CD8-positive, alpha-beta memory T cell (primary cell): ENCODE results near the gene CFAP47. TPM values are rescaled to one million over a fixed set of nuclear protein-coding genes. Genes with fewer than 3 reads are reported as not detected.
"Not testable (repeated sequence)": the region's sequence is repeated elsewhere in the genome, so short reads cannot be mapped to it uniquely, and the experiment has no call there.

Experiments used
- CTCF ChIA-PET: fragments of 350-600 bp; sonication (Branson Sonifier 250); formaldehyde crosslinking; loops from one replicate; lab custom pipeline; 2021; ENCODE audit warnings: antibody characterized with exemption; lab: Charles Lee
- POLR2A ChIA-PET: fragments of 350-600 bp; sonication (Branson Sonifier 250); formaldehyde crosslinking; loops from one replicate; lab custom pipeline; 2021; ENCODE audit warnings: antibody characterized with exemption; lab: Charles Lee
- DNase-seq, 5 donors: peaks; one replicate each; pipeline versions ENCODE4 v3.0.0 to v3.0.0-alpha.2; 2020 to 2022; ENCODE audit warnings: mixed read lengths in 1 of 5
- H3K27ac ChIP-seq: one replicate; pipeline ENCODE4 v1.7.0; 2013; ENCODE audit warnings: low read depth, mild to moderate bottlenecking, low read length, moderate library complexity
- H3K27me3 ChIP-seq: 2 replicates; pipeline ENCODE4 v1.7.0; 2013; ENCODE audit warnings: low read length, mild to moderate bottlenecking; ENCODE audit not compliant: insufficient read depth, poor library complexity, severe bottlenecking
- H3K36me3 ChIP-seq: 2 replicates; pipeline ENCODE4 v1.7.0; 2013; ENCODE audit warnings: mild to moderate bottlenecking, low read length, moderate library complexity; ENCODE audit not compliant: insufficient read depth
- H3K4me1 ChIP-seq: 2 replicates; pipeline ENCODE4 v1.7.0; 2013; ENCODE audit warnings: mild to moderate bottlenecking, low read length, moderate library complexity; ENCODE audit not compliant: insufficient read depth
- H3K4me3 ChIP-seq: 2 replicates; pipeline ENCODE4 v1.7.0; 2013; ENCODE audit warnings: mild to moderate bottlenecking, low read length
- H3K9me3 ChIP-seq: 2 replicates; pipeline ENCODE4 v1.7.0; 2013; ENCODE audit warnings: mild to moderate bottlenecking, low read length
- H3K27ac Mint-ChIP-seq, 8 donors: one replicate each; pipeline ENCODE4 v1.8.0; 2020 to 2021; ENCODE audit warnings: mixed read lengths in 8 of 8, mild to moderate bottlenecking in 6 of 8, inconsistent platforms in 3 of 8, moderate library complexity in 3 of 8
- H3K27me3 Mint-ChIP-seq, 2 donors: one replicate each; pipeline ENCODE4 v1.8.0; 2020 to 2021; ENCODE audit warnings: mixed read lengths in 2 of 2, mild to moderate bottlenecking in 1 of 2, moderate library complexity in 1 of 2
- H3K36me3 Mint-ChIP-seq, 3 donors: one replicate each; pipeline ENCODE4 v1.8.0; 2020 to 2021; ENCODE audit warnings: mixed read lengths in 3 of 3, inconsistent platforms in 1 of 3, mild to moderate bottlenecking in 1 of 3
- H3K4me1 Mint-ChIP-seq, 3 donors: one replicate each; pipeline ENCODE4 v1.8.0; 2020 to 2021; ENCODE audit warnings: mixed read lengths in 3 of 3, inconsistent platforms in 1 of 3, mild to moderate bottlenecking in 1 of 3
- H3K4me3 Mint-ChIP-seq, 7 donors: one replicate each; pipeline ENCODE4 v1.8.0; 2020 to 2021; ENCODE audit warnings: mixed read lengths in 7 of 7, mild to moderate bottlenecking in 6 of 7, moderate library complexity in 4 of 7, inconsistent platforms in 2 of 7
- H3K9me3 Mint-ChIP-seq, 5 donors: one replicate each; pipeline ENCODE4 v1.8.0; 2020 to 2022; ENCODE audit warnings: mixed read lengths in 5 of 5, mild to moderate bottlenecking in 3 of 5, moderate library complexity in 2 of 5, inconsistent platforms in 1 of 5
- polyA plus RNA-seq: library from polyadenylated mRNA; unstranded; fragments of 300-500 nt; fragmentation: Illumina TruSeq; gene quantifications from one replicate; pipeline ENCODE4 v1.2.3, GENCODE V29; 2021
- total RNA-seq, 2 experiments: library from RNA; stranded (reverse); gene quantifications; one replicate each; pipeline ENCODE4 v1.2.3, GENCODE V29; 2021

The CFAP47 gene
- total and polyA plus RNA-seq, 3 experiments from 2014 or later: not detected

DNA sequence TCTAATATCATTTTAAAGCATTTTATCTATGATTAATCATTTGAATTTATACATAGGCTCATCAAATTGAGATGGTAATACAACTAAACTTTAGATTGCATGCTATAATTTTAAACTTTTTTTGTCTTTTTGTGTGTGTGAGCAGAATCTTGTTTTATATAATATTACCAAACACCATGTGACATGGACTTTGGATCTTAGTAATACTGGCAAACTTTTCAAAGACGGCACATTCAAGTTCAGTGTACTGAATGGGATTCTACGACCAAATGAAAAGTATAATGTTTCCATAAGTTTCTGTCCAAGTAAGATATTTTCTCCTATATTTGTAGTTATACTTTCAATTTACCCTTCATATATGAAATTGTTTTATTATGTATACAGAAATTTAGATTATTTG, 116.0 kb downstream of the CFAP47 start:
- Histone ChIP-seq H3K4me1 (no peaks in the 10 kb centered on the region), H3K27ac (no peak overlapping the region), H3K4me3 (no peak overlapping the region), H3K36me3 (no peaks in the 10 kb centered on the region), H3K27me3 (no peaks in the 10 kb centered on the region), H3K9me3 (no peaks in the 10 kb centered on the region)
- DNase-seq: no peak
- Mint-ChIP-seq H3K27ac (no peak overlapping the region), H3K4me1 (no peaks in the 10 kb centered on the region), H3K9me3 (peaks cover 0 to 6% (median 0%) of the 10 kb centered on the region in 5 donors), H3K4me3 (no peak overlapping the region), H3K36me3 (no peaks in the 10 kb centered on the region), H3K27me3 (no peaks in the 10 kb centered on the region)
- ChIA-PET POLR2A (no interaction called here), CTCF (no interaction called here)

DNA sequence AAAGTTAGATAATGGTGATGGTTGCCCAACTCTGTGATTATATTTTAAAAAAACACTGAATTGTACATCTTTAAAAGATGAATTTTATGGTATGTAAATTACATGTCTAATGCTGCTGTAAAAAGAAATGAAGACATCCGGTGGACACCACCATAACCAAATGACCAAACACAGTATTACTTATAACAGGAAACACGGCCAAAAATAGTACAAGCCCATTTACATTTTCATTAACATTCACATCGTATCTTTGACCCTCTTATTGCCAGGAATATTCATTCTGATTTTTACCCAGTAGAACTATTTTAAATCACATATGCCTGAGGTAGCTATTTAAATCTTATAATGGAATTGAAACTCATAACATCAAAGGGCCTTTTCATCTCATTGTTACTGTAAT, 143.2 kb downstream of the CFAP47 start:
- DNase-seq: no peak
- Histone ChIP-seq H3K4me1 (no peaks in the 10 kb centered on the region), H3K36me3 (no peaks in the 10 kb centered on the region), H3K9me3 (no peaks in the 10 kb centered on the region), H3K27ac (no peak overlapping the region), H3K4me3 (no peak overlapping the region), H3K27me3 (no peaks in the 10 kb centered on the region)
- Mint-ChIP-seq H3K36me3 (no peaks in the 10 kb centered on the region), H3K4me3 (no peak overlapping the region), H3K27ac (no peak overlapping the region), H3K9me3 (peaks cover 0 to 3% (median 0%) of the 10 kb centered on the region in 5 donors), H3K27me3 (peaks cover 0 to 3% of the 10 kb centered on the region in 2 donors), H3K4me1 (no peaks in the 10 kb centered on the region)
- ChIA-PET CTCF (no interaction called here), POLR2A (no interaction called here)

DNA sequence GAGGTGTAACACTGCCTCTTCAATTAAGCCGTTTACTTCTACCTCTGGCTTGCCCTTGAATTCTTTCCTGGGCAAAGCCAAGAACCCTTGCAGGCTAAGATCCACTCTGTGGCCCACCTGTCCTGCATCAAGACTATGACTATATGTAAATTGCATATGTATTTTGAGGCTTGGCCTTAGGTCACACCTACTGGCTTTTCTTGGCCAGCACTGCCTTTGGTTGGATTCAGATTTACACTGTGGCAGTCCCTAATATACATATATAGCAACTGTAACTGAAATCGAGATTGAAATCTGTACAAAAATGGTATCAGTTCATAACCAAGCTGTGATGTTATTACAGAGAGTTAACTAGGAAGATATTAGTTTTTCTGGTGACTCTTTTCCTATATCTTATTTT, 151.5 kb downstream of the CFAP47 start:
- Histone ChIP-seq H3K4me3 (no peak overlapping the region), H3K9me3 (no peaks in the 10 kb centered on the region), H3K27ac (no peak overlapping the region), H3K4me1 (no peaks in the 10 kb centered on the region), H3K36me3 (no peaks in the 10 kb centered on the region), H3K27me3 (no peaks in the 10 kb centered on the region)
- no peaks in the 10 kb centered on the region for H3K27me3 Mint-ChIP-seq
- POLR2A ChIA-PET: no interaction called here
- DNase-seq: no peak
- no peaks in the 10 kb centered on the region for H3K36me3 Mint-ChIP-seq
- peaks cover 0 to 7% (median 3%) of the 10 kb centered on the region in 5 donors for H3K9me3 Mint-ChIP-seq
- H3K4me3 Mint-ChIP-seq: no peak overlapping the region
- CTCF ChIA-PET: no interaction called here
- no peak overlapping the region for H3K27ac Mint-ChIP-seq
- H3K4me1 Mint-ChIP-seq: no peaks in the 10 kb centered on the region

DNA sequence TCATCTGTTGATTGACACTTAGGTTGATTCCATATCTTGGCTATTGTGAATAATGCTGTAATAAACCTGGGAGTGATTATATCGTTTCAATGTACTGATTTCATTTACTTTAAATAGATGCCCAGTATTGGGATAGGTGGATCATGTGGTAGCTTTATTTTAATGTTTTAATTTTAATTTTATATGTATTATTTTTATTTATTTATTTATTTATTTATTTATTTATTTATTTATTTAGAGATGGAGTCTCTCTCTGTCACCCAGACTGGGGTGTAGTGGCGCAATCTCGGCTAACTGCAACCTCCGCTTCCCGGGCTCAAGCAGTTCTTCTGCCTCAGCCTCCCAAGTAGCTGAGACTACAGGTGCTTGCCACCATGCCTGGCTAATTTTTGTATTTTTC, 155.5 kb downstream of the CFAP47 start:
- H3K27ac Mint-ChIP-seq, H3K27ac ChIP-seq, H3K4me3 Mint-ChIP-seq, H3K27me3 Mint-ChIP-seq, DNase-seq, H3K36me3 Mint-ChIP-seq, CTCF ChIA-PET, H3K4me1 Mint-ChIP-seq, H3K4me1 ChIP-seq, H3K9me3 ChIP-seq, H3K4me3 ChIP-seq, POLR2A ChIA-PET, H3K27me3 ChIP-seq, H3K36me3 ChIP-seq: not testable (repeated sequence)
- H3K9me3 Mint-ChIP-seq: peaks cover 0 to 12% (median 1%) of the 10 kb centered on the region in 5 donors

DNA sequence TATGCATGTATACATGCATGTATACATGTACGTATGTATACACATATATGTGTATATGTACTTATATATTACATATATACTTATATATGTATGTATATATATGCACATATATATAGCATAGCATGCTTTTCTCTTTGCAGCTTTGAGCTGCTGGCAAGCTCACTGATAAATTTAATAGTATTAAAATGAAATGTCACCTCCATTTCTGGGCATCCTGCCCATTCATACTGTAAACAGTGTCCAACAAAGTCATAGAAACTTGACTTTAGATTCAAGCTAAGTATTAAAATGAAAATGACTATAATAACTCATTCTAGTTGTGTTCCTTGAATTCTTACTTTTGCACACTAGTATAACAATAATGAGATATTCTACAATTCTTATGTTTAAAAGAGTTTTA, 163.7 kb downstream of the CFAP47 start:
- no peaks in the 10 kb centered on the region for H3K27me3 ChIP-seq
- H3K27ac Mint-ChIP-seq: no peak overlapping the region
- no peaks in the 10 kb centered on the region for H3K4me1 Mint-ChIP-seq
- ChIA-PET CTCF (no interaction called here), POLR2A (no interaction called here)
- peaks cover 0 to 4% of the 10 kb centered on the region in 2 donors for H3K27me3 Mint-ChIP-seq
- H3K9me3 Mint-ChIP-seq: peaks cover 0 to 12% (median 3%) of the 10 kb centered on the region in 5 donors
- H3K9me3 ChIP-seq: no peaks in the 10 kb centered on the region
- H3K36me3 Mint-ChIP-seq: no peaks in the 10 kb centered on the region
- no peak for DNase-seq
- no peak overlapping the region for H3K4me3 Mint-ChIP-seq
- no peak overlapping the region for H3K27ac ChIP-seq
- H3K36me3 ChIP-seq: no peaks in the 10 kb centered on the region
- H3K4me3 ChIP-seq: no peak overlapping the region
- no peaks in the 10 kb centered on the region for H3K4me1 ChIP-seq

DNA sequence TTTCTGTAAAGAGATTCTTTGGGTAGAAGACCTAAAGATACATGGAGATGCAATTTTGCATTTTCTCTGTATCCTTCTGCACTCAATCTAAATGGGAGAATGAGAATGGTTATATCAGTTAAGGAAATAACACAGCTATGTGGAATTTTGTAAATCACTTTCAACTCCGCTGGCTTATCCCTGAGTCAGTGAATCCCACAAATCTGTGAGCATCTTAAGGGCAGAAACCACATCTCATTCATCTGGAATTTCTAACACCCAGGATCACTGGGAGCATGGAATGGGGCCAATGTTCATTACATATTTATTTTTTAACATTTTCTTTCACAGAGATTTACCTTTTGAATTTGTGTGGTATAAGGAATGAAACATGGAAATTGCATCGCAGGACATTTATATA, 167.8 kb downstream of the CFAP47 start:
- Mint-ChIP-seq H3K4me1 (no peaks in the 10 kb centered on the region), H3K36me3 (no peaks in the 10 kb centered on the region), H3K4me3 (no peak overlapping the region), H3K27ac (no peak overlapping the region), H3K27me3 (no peaks in the 10 kb centered on the region), H3K9me3 (peaks cover 0 to 4% (median 3%) of the 10 kb centered on the region in 5 donors)
- no peak for DNase-seq
- Histone ChIP-seq H3K4me3 (no peak overlapping the region), H3K27me3 (no peaks in the 10 kb centered on the region), H3K27ac (no peak overlapping the region), H3K36me3 (no peaks in the 10 kb centered on the region), H3K9me3 (no peaks in the 10 kb centered on the region), H3K4me1 (no peaks in the 10 kb centered on the region)
- ChIA-PET POLR2A (no interaction called here), CTCF (no interaction called here)

DNA sequence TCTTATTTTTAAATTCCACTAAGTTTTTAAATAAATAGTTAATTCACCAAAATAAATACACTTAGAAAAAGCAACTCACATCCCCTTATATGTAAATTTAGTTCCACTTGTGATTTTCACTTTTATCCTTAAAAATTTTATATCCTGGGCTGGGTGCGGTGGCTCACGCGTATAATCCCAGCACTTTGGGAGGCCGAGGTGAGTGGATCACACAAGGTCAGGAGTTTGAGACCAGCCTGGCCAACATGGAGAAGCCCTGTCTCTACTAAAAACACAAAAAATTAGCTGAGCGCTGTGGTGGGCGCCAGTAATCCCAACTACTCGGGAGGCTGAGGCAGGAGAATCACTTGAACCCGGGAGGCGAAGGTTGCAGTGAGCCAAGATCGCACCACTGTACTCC, 169.4 kb downstream of the CFAP47 start:
- H3K4me1 Mint-ChIP-seq, H3K4me3 ChIP-seq, H3K4me1 ChIP-seq, POLR2A ChIA-PET, H3K9me3 ChIP-seq, H3K9me3 Mint-ChIP-seq, H3K27me3 ChIP-seq, H3K27ac ChIP-seq, H3K27me3 Mint-ChIP-seq, H3K36me3 ChIP-seq, DNase-seq, H3K27ac Mint-ChIP-seq, H3K4me3 Mint-ChIP-seq, H3K36me3 Mint-ChIP-seq, CTCF ChIA-PET: not testable (repeated sequence)

DNA sequence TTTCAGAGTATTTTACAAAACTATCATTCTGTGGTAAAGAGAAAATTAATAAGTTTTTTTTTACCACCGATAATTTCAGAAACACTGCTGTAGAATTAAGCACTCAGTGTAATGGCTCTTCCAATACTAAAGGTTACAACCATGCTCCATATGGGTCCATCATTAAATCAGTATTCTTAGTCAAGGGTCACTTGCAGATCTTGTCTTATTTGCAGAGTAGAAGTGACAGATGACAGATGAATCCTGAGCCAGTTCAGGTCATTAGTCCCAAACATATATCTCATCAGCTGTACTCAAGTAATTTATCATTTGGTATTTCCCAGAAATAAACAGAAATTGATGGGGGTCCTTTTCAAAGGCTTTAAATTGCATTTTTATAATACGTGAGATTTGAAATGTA, 182.9 kb downstream of the CFAP47 start:
- H3K4me1 Mint-ChIP-seq: no peaks in the 10 kb centered on the region
- ChIA-PET POLR2A (no interaction called here), CTCF (no interaction called here)
- Histone ChIP-seq H3K4me1 (no peaks in the 10 kb centered on the region), H3K4me3 (no peak overlapping the region), H3K9me3 (no peaks in the 10 kb centered on the region), H3K36me3 (no peaks in the 10 kb centered on the region), H3K27me3 (no peaks in the 10 kb centered on the region), H3K27ac (no peak overlapping the region)
- H3K27ac Mint-ChIP-seq: no peak overlapping the region
- no peak for DNase-seq
- H3K9me3 Mint-ChIP-seq: peaks cover 0 to 7% (median 2%) of the 10 kb centered on the region in 5 donors
- H3K27me3 Mint-ChIP-seq: peaks cover 0 to 2% of the 10 kb centered on the region in 2 donors
- H3K36me3 Mint-ChIP-seq: no peaks in the 10 kb centered on the region
- H3K4me3 Mint-ChIP-seq: no peak overlapping the region

DNA sequence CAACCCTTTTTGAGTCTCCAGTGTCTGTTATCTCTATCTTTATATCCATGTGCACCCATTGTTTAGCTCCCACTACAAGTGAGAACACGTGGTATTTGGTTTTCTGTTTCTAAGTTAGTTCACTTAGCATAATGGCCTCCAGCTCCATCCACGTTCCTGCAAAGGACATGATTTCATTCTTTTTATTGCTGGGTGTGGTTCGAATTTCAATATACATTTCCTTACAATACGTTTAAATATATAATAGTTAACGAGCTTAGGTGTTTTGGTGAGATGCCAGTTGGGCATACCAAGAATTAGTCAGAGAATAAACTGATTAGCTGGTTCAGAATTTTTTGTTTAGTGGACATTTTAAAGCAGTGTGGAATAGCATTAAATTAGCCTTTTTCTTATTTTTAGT, 196.7 kb downstream of the CFAP47 start:
- no peaks in the 10 kb centered on the region for H3K27me3 ChIP-seq
- no peak overlapping the region for H3K4me3 Mint-ChIP-seq
- no peaks in the 10 kb centered on the region for H3K9me3 ChIP-seq
- H3K9me3 Mint-ChIP-seq: peaks cover 3 to 14% (median 8%) of the 10 kb centered on the region in 5 donors
- H3K4me1 Mint-ChIP-seq: no peaks in the 10 kb centered on the region
- no peaks in the 10 kb centered on the region for H3K4me1 ChIP-seq
- H3K27ac Mint-ChIP-seq: no peak overlapping the region
- no peaks in the 10 kb centered on the region for H3K36me3 Mint-ChIP-seq
- POLR2A ChIA-PET: no interaction called here
- H3K27me3 Mint-ChIP-seq: no peaks in the 10 kb centered on the region
- no peak overlapping the region for H3K27ac ChIP-seq
- no peaks in the 10 kb centered on the region for H3K36me3 ChIP-seq
- no peak for DNase-seq
- CTCF ChIA-PET: no interaction called here
- no peak overlapping the region for H3K4me3 ChIP-seq
